GM19438 (cell line): ENCODE results near the gene SEMA4F.
A peak's percentile ranks its signal among the peaks of the same experiment; 100 is the strongest.

Experiments
- ATAC-seq: cut with Tn5 transposase; IDR thresholded peaks from one replicate; pipeline ENCODE4 v1.9.1; 2021; ENCODE audit warnings: low read depth; ENCODE audit not compliant: unreplicated experiment

Gene SEMA4F

GRCh38 chr2:74702001-74702715, 48.1 kb downstream of the SEMA4F start:
- no peak for ATAC-seq

GRCh38 chr2:74703373-74703772, 49.3 kb downstream of the SEMA4F start:
- no peak for ATAC-seq

GRCh38 chr2:74704216-74704615, 50.2 kb downstream of the SEMA4F start:
- ATAC-seq = no peak

- ATAC-seq = no peak
These were observed 52.7 kb downstream of the SEMA4F start for GRCh38 chr2:74706741-74707140.

- ATAC-seq = no peak
These were observed 53.8 kb downstream of the SEMA4F start for GRCh38 chr2:74707837-74708236.

- no peak for ATAC-seq
These were observed 54.2 kb downstream of the SEMA4F start for GRCh38 chr2:74708296-74708695.

GRCh38 chr2:74708883-74709282, 54.8 kb downstream of the SEMA4F start:
- no peak for ATAC-seq

GRCh38 chr2:74712223-74713053, 58.4 kb downstream of the SEMA4F start:
- no peak for ATAC-seq

- ATAC-seq = no peak
These were observed 60.6 kb downstream of the SEMA4F start for GRCh38 chr2:74714691-74715080.

GRCh38 chr2:74715081-74715791, 61.2 kb downstream of the SEMA4F start:
- peak; percentile 94 for ATAC-seq

- no peak for ATAC-seq
These were observed 61.8 kb downstream of the SEMA4F start for GRCh38 chr2:74715880-74716279.

- ATAC-seq = no peak
These were observed 65.0 kb downstream of the SEMA4F start for GRCh38 chr2:74719066-74719465.

GRCh38 chr2:74721316-74721715, 67.3 kb downstream of the SEMA4F start:
- no peak for ATAC-seq

- no peak for ATAC-seq
These were observed 70.4 kb downstream of the SEMA4F start for GRCh38 chr2:74724496-74724895.

GRCh38 chr2:74725287-74725686, 71.2 kb downstream of the SEMA4F start:
- no peak for ATAC-seq

- no peak for ATAC-seq
These were observed 74.8 kb downstream of the SEMA4F start for GRCh38 chr2:74728842-74729241.

GRCh38 chr2:74730530-74730929, 76.5 kb downstream of the SEMA4F start:
- ATAC-seq = no peak
